H7 (cell line): ENCODE results near the gene ATAD3A. TPM values are rescaled to one million over a fixed set of nuclear protein-coding genes. Genes with fewer than 3 reads are reported as not detected.
"Not testable (repeated sequence)": the region's sequence is repeated elsewhere in the genome, so short reads cannot be mapped to it uniquely, and the experiment has no call there.

Source experiments
- DNase-seq: peaks from one replicate; pipeline ENCODE4 v3.0.0; 2012
- H3K27me3 ChIP-seq: 2 replicates; pipeline ENCODE4 v1.6.0; 2011; ENCODE audit warnings: mild to moderate bottlenecking, low read length; ENCODE audit not compliant: control insufficient read depth, insufficient read depth
- H3K36me3 ChIP-seq: replicated peaks from 2 replicates; pipeline ENCODE4 v1.5.1; 2011; ENCODE audit warnings: low read length; ENCODE audit not compliant: control insufficient read depth, insufficient read depth
- H3K4me3 ChIP-seq: 2 replicates; pipeline ENCODE4 v1.5.1; 2011; ENCODE audit warnings: low read depth, mild to moderate bottlenecking, control low read depth, low read length, moderate library complexity; ENCODE audit not compliant: insufficient read depth
- total RNA-seq: library from RNA; depleted of rRNA; stranded (reverse); fragments of >200 nt; shearing (Covaris generic); gene quantifications from 2 replicates; pipeline ENCODE4 v1.2.3, GENCODE V29; 2014

ATAD3A gene
- total RNA-seq, 1 experiment from 2014 or later = 113 TPM

DNA sequence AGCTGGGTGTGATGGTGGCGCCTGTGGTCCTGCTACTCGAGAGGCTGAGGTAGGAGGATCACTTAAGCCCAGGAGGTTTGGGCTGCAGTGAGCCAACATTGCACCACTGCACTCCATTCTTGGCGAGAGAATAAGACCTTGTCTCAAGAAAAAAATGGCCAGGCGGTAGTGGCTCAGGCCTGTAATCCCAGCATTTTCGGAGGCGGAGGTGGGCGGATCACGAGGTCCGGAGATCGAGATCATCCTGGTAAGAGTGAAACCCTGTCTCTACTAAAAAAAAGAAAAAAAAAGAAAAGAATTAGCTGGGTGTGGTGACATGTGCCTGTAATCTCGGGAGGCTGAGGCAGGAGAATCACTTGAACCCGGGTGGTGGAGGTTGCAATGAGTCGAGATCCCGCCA is 29.1 kb upstream of the ATAD3A start:
- H3K36me3 ChIP-seq = peaks cover 3% of the 10 kb centered on the region
- no peak for DNase-seq
- no peak overlapping the region for H3K4me3 ChIP-seq
- H3K27me3 ChIP-seq = no peaks in the 10 kb centered on the region

DNA sequence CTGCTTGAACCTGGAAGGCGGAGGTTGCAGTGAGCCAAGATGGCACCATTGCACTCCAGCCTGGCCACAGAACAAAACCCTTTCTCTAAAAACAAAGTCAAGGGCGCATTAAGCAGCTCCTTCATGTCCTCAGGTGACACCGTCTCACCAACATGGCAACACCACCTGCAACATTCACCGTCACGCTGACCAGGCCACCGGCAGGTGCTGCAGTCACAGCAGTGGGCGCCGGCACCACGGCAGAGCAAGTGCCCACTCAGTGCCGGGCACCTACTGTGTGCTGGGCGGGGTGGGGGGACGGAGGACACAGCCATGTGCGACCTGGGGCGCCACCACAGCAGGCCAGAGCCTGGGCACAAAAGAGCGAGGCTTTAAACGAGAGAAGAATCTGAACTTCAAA is 28.2 kb upstream of the ATAD3A start:
- Histone ChIP-seq H3K27me3 (no peaks in the 10 kb centered on the region), H3K36me3 (peaks cover 3% of the 10 kb centered on the region), H3K4me3 (no peak overlapping the region)
- DNase-seq = no peak

DNA sequence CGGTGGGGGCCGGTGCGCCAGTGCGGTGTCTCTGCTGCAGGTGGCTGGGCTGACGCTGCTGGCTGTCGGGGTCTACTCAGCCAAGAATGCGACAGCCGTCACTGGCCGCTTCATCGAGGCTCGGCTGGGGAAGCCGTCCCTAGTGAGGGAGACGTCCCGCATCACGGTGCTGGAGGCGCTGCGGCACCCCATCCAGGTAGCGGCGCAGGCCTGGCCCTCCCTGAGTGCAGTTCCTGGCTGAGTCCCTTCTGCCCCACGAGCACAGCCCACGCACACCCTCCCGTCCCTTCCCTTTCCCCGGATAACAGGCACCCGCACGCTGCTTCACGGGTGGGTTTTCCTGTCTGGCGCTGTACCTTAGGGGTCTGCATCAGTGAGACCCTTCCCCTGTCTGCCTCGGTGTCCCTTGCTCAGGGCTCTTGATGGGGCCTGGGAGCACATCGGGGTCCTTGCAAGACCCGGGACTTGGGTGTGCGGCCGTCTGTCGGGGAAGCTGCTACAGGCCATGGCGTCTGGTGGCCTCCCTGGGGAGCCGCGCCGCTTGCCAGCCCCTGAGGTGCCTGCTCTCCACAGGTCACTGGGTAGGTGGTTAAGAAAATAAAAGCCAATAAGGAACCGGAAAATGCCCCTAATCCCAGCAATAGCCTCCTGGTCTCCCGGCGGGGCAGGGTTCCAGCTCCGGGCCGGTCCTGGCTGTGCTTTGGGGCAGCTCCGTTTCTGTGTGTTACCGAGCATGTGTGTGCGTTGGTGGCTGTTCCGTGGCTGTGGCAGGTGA is 26.8 kb upstream of the ATAD3A start:
- peak; percentile 7 for DNase-seq
- not testable (repeated sequence) for H3K36me3 ChIP-seq, H3K4me3 ChIP-seq, H3K27me3 ChIP-seq

DNA sequence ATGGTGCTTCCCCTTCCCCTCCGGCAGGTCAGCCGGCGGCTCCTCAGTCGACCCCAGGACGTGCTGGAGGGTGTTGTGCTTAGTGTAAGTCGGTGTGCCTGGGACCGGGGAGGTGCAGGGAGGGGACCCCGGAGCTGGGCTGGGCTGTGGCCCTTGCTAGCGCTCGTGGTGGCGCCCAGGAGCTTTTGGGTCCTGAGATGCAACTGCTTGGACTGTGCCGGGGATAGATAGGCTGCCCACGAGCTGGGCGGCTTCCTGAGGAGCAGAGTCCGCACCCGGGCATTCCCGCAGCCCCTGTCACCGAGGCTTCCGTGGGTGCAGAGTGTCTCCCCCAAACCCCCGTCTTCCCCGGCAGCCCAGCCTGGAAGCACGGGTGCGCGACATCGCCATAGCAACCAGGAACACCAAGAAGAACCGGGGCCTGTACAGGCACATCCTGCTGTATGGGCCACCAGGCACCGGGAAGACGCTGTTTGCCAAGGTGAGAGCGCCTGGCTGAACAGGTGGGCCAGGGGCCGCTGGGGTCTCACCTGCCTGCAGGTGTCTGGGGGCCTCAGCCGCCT is 26.1 kb upstream of the ATAD3A start:
- H3K36me3 ChIP-seq, H3K4me3 ChIP-seq: not testable (repeated sequence)
- peak; percentile 16 for DNase-seq

DNA sequence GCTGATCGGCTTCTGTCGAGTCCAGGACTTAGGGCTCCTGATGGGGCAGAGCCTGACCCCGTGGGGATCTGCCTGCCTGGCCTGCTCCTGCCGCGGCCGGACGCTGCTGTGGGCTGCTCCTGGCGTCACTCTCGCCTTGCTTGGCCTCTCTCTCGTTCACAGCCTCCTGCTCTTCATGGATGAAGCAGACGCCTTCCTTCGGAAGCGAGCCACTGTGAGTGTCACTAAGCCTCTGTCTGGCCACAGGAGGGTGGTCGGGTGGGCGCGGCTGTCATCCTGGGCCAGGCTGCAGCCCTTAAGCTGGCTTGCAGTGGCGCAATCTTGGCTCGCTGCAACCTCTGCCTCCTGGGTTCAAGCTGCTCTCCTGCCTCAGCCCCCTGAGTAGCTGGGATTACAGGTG is 24.3 kb upstream of the ATAD3A start:
- Histone ChIP-seq H3K36me3 (no peaks in the 10 kb centered on the region; the same call in none of the 2 replicates), H3K27me3 (no peaks in the 10 kb centered on the region), H3K4me3 (no peak overlapping the region)
- DNase-seq = no peak

More for the DNA sequence above, 26.1 kb upstream of the ATAD3A start:
- H3K27me3 ChIP-seq = not testable (repeated sequence)

DNA sequence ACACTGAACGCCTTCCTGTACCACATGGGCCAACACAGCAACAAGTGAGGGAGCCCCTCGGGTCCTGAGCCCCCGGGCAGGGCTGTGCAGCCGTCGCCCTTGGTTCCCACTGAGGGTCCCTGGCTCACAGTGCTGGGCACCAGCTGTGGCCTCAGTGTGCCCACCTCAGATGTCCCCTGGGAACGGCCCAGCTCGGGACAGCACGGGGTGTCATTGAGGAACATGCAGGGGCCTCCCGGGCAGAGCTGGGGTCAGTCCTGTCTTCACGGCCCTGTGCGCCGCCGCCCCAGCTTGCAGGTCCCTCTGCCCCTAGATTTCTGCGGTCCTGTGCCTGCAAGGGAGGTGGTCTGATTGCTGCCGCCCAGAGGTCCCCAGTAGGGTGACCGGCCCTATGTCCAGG is 22.7 kb upstream of the ATAD3A start:
- H3K36me3 ChIP-seq = no peaks in the 10 kb centered on the region; the same call in none of the 2 replicates

DNA sequence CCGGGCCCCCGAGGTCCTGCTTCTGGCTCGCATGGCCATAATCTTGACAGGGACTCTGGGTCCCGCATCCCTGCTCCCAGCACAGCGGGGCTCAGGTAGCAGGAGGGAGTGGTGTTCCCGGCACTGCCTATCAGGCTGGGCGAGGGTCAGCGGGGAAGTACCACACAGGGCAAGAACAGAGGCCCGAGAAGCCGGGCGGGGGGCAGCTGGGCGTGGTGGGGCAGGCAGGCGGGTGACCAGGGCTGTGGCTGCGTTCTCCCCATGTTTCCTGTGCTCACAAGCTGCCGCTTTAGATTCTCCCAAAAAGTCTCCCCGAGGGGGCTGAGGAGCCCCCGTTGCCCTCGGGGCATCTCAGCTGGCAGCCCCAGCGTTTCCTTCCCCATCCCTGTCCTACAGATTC is 22.1 kb upstream of the ATAD3A start:
- no peak for DNase-seq
- Histone ChIP-seq H3K27me3 (no peaks in the 10 kb centered on the region), H3K36me3 (no peaks in the 10 kb centered on the region; the same call in none of the 2 replicates), H3K4me3 (no peak overlapping the region)

More for the DNA sequence above, 22.7 kb upstream of the ATAD3A start:
- H3K27me3 ChIP-seq = no peaks in the 10 kb centered on the region
- peak; percentile 7 for DNase-seq
- no peak overlapping the region for H3K4me3 ChIP-seq

DNA sequence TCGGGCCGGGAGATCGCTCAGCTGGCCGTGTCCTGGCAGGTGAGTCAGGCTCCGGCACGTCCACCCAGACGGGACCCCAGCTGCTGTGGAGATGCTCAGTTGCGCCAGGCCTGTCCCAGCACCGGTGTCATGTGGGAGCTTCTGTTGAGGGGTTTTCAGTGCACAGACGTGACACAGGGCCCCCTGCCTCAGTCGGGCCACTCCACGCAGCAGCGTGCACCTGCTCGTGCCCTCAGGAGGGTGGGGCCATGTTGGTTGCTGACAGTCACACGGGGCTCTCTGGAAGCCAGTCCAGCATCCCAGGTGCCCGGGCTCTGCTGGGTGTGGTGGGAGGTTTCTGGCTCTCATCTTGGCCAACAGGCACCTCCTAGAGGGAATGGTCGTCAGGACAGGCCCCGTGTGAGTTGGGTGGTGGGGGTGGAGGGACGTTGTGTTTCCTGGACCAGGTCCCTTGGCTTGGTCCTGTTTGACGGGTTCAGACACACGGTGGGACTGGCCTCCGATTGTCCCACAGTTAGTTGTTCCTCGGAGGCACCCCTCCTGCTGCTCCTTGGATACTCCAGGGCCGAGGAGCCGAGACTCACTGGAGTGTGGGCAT is 21.2 kb upstream of the ATAD3A start:
- Histone ChIP-seq H3K27me3 (no peaks in the 10 kb centered on the region), H3K36me3 (no peaks in the 10 kb centered on the region; the same call in none of the 2 replicates)
- DNase-seq = no peak

DNA sequence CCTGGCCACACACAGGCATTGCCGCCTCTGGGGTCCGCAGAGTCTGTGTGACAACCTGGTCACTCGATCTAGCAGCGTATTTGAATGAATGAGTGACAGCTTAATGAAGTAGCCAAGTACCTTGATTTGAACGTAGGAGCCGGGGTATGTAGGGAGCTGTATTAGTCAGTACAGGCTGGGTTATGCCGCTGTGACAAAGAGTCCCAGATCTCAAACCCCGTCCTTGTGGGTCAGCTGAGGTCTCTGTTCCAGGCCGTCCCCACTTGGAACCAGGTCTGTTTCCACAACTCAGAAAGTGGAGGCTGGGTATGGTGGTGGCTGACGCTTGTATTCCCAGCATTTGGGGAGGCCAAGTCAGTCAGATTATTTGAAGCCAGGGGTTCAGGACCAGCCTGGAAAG is 20.4 kb upstream of the ATAD3A start:
- no peaks in the 10 kb centered on the region; the same call in none of the 2 replicates for H3K36me3 ChIP-seq
- no peak overlapping the region for H3K4me3 ChIP-seq

More for the DNA sequence above, 21.2 kb upstream of the ATAD3A start:
- no peak overlapping the region for H3K4me3 ChIP-seq

DNA sequence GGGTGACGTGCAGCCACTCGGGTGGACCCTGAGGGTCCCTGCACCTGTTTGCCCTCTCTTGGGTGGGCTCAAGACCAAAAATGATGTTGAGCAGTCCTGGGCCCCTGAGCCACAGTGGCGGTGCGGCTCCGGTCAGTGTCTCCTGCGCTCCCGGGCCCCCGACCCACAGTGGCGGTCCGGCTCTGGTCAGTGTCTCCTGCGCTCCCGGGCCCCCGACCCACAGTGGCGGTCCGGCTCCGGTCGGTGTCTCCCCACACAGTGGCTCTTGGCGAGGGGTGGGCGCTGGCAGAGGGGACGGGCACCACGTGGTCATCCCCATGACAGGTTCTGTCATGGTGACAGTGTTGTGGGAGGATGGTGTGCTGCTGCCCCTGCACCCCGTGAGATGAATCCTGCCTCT is 17.7 kb upstream of the ATAD3A start:
- H3K36me3 ChIP-seq, H3K4me3 ChIP-seq, DNase-seq, H3K27me3 ChIP-seq: not testable (repeated sequence)

More for the DNA sequence above, 20.4 kb upstream of the ATAD3A start:
- DNase-seq = no peak
- no peaks in the 10 kb centered on the region for H3K27me3 ChIP-seq

DNA sequence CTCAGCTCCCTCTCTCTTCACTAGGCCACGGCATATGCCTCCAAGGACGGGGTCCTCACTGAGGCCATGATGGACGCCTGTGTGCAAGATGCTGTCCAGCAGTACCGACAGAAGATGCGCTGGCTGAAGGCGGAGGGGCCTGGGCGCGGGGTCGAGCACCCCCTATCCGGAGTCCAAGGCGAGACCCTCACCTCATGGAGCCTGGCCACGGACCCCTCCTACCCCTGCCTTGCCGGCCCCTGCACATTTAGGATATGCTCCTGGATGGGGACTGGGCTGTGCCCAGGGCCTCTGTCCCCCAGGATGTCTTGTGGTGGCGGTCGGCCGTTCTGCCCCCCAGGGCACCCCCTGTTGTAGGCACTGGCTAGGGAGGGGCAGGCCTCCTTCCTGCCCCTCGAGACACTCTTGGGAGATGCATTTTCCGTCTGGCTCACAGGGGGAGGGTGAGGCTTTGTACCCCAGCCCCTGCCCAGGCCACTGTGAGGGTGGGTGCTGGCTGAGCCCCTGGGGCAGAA is 16.4 kb upstream of the ATAD3A start:
- peak; percentile 30 for DNase-seq
- H3K36me3 ChIP-seq, H3K4me3 ChIP-seq, H3K27me3 ChIP-seq: not testable (repeated sequence)

DNA sequence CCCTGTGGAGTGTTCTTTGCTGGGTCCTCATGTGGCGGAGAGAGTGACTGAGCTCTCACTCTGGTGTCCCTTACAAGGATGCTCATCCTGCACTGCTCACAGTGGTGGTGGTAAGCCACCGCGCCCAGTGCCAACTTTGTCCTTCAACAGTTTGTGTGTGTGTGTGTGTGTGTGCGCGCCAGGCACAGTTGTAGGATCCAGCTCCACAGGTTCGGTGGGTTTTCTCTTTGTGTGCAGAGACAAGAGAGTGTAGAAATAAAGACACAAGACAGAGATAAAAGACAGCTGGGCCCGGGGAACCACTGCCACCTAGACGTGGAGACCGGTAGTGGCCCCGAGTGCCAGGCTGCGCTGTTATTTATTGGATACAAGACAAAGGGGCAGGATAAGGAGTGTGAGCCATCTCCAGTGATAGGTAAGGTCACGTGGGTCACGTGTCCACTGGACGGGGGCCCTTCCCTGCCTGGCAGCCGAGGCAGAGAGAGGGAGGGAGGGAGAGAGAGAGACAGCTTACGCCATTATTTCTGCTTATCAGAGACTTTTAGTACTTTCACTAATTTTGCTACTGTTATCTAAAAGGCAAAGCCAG is 7.1 kb upstream of the ATAD3A start:
- DNase-seq = peak; percentile 74
- not testable (repeated sequence) for H3K27me3 ChIP-seq

DNA sequence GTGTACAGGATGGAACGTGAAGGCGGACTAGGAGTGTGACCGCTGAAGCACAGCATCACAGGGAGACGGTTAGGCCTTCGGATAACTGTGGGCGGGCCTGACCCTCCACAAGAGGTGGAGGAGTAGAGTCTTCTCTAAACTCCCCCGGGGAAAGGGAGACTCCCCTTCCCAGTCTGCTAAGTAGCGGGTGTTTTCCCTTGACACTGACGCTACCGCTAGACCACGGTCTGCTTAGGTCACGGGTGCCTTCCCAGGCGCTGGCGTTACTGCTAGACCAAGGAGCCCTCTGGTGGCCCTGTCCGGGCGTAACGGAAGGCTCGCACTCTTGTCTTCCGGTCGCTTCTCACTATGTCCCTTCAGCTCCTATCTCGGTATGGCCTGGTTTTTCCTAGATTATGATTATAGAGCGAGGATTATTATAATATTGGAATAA is 6.6 kb upstream of the ATAD3A start:
- H3K27me3 ChIP-seq, DNase-seq, H3K36me3 ChIP-seq: not testable (repeated sequence)
- H3K4me3 ChIP-seq = peak overlapping the region; percentile 26

More for the DNA sequence above, 7.1 kb upstream of the ATAD3A start:
- not testable (repeated sequence) for H3K36me3 ChIP-seq
- peak overlapping the region; percentile 26 for H3K4me3 ChIP-seq

DNA sequence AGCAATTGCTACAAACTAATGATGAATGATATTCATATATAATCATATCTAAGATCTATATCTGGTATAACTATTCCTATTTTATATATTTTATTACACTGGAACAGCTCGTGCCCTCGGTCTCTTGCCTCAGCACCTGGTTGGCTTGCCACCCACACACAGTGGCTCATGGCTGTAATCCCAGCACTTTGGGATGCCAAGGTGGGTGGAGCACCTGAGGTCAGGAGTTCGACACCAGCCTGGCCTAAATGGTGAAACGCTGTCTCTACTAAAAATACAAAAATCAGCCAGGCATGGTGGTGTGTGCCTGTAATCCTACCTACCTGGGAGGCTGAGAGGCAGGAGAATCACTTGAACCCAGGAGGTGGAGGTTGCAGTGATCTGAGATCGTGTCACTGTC is 6.2 kb upstream of the ATAD3A start:
- H3K4me3 ChIP-seq, DNase-seq, H3K27me3 ChIP-seq, H3K36me3 ChIP-seq: not testable (repeated sequence)
